Stimulated activated CD8-positive, alpha-beta memory T cell treated with anti-CD3 and anti-CD28 coated beads, Interleukin-12 subunit alpha, Interleukin-12 subunit beta, amount 100 ng/mL, for 1 hour (primary cell): ENCODE measurements around the gene C19orf73.
A peak's percentile ranks its signal among the peaks of the same experiment; 100 is the strongest.

Experiments
- DNase-seq: peaks from one replicate; pipeline ENCODE4 v3.0.0-alpha.2; 2020; ENCODE audit warnings: low read depth

C19orf73 gene

GRCh38 chr19:49118565-49119410, at the start of gene C19orf73:
Gene C19orf73 (minus strand): TSS chr19:49119143. CDS start chr19:49119022, 121 bp downstream.
- DNase-seq, result peak; percentile 90

GRCh38 chr19:49168421-49168820, 49.5 kb upstream of the C19orf73 start:
- DNase-seq, result no peak

- no peak for DNase-seq
These were observed 49.0 kb upstream of the C19orf73 start for GRCh38 chr19:49167857-49168409.

GRCh38 chr19:49165865-49166301, 46.9 kb upstream of the C19orf73 start:
- DNase-seq, result no peak

- DNase-seq, result no peak
These were observed 46.3 kb upstream of the C19orf73 start for GRCh38 chr19:49165111-49165750.

GRCh38 chr19:49161987-49162386, 43.0 kb upstream of the C19orf73 start:
- no peak for DNase-seq

GRCh38 chr19:49160450-49161189, 41.7 kb upstream of the C19orf73 start:
- DNase-seq, result no peak

GRCh38 chr19:49157445-49158224, 38.7 kb upstream of the C19orf73 start, which contains the start of gene TRPM4:
Gene TRPM4 (plus strand): TSS chr19:49157792. CDS start chr19:49157867, 75 bp downstream.
- no peak for DNase-seq

- no peak for DNase-seq
These were observed 36.9 kb upstream of the C19orf73 start for GRCh38 chr19:49155820-49156346.

- DNase-seq, result no peak
These were observed 36.3 kb upstream of the C19orf73 start, which contains the start of gene HRC for GRCh38 chr19:49155005-49155819. Gene HRC (minus strand): TSS chr19:49155396. CDS start chr19:49155237, 159 bp downstream.

- DNase-seq, result no peak
These were observed 35.3 kb upstream of the C19orf73 start for GRCh38 chr19:49154279-49154678.

GRCh38 chr19:49153167-49153809, 34.3 kb upstream of the C19orf73 start:
- DNase-seq, result no peak

GRCh38 chr19:49152119-49152550, 33.2 kb upstream of the C19orf73 start:
- no peak for DNase-seq

- DNase-seq, result no peak
These were observed 32.5 kb upstream of the C19orf73 start for GRCh38 chr19:49151267-49152118.

- no peak for DNase-seq
These were observed 32.0 kb upstream of the C19orf73 start for GRCh38 chr19:49150944-49151243.

- DNase-seq, result no peak
These were observed 31.4 kb upstream of the C19orf73 start for GRCh38 chr19:49150106-49150943.

- no peak for DNase-seq
These were observed 30.7 kb upstream of the C19orf73 start for GRCh38 chr19:49149652-49150105.
